ENCODE measurements around the gene KPNA4.
"Not testable (repeated sequence)": the region's sequence is repeated elsewhere in the genome, so short reads cannot be mapped to it uniquely, and the experiment has no call there.

Gene KPNA4

GRCh38 chr3:160459450-160459970 lies 105.9 kb downstream of the KPNA4 start:
- TF ChIP-seq CTCF (IDR thresholded peaks at IDR 0.05; ENCODE audit: control extremely low read depth, extremely low read depth, low read depth, missing control alignments), result no peak
- POLR2A ChIA-PET, result no interaction called here
- DNase-seq (ENCODE audit: extremely low spot score), result no peak
- CTCF ChIA-PET, result interaction anchor here (1.5 to 2.9 kb wide), 5 partner anchors 9 to 227 kb away, joined by 3 to 10 read pairs (median 5); partner anchors contain the start of gene TRIM59

GRCh38 chr3:160458151-160458550 lies 107.2 kb downstream of the KPNA4 start:
- DNase-seq (ENCODE audit: extremely low spot score), result no peak
- TF ChIP-seq CTCF (IDR thresholded peaks at IDR 0.05; ENCODE audit: control extremely low read depth, extremely low read depth, low read depth, missing control alignments), result no peak
- ChIA-PET CTCF (interaction anchor here (1.2 to 2.9 kb wide), 4 partner anchors 9 to 228 kb away, joined by 3 to 10 read pairs (median 4); partner anchors contain the start of gene TRIM59), POLR2A (no interaction called here)

GRCh38 chr3:160455846-160456245 lies 109.5 kb downstream of the KPNA4 start:
- CTCF ChIA-PET, result interaction anchor here (1.0 to 1.6 kb wide), 4 partner anchors 8 to 570 kb away, joined by 3 to 5 read pairs (median 4); no protein-coding TSS in a partner anchor
- no peak for TF ChIP-seq CTCF (IDR thresholded peaks at IDR 0.05; ENCODE audit: control extremely low read depth, extremely low read depth, low read depth, missing control alignments)
- DNase-seq (ENCODE audit: extremely low spot score), result no peak
- POLR2A ChIA-PET, result no interaction called here

- ChIA-PET CTCF (interaction anchor here (0.6 to 1.6 kb wide), 6 partner anchors 9 to 569 kb away, joined by 3 to 5 read pairs (median 4); no protein-coding TSS in a partner anchor), POLR2A (no interaction called here)
- no peak for DNase-seq (ENCODE audit: extremely low spot score)
- no peak for TF ChIP-seq CTCF (IDR thresholded peaks at IDR 0.05; ENCODE audit: control extremely low read depth, extremely low read depth, low read depth, missing control alignments)
These were observed 110.4 kb downstream of the KPNA4 start for GRCh38 chr3:160454995-160455394.

- CTCF ChIA-PET, result interaction anchor here (1.6 to 1.9 kb wide), 2 partner anchors 33 to 109 kb away, joined by 3 to 4 read pairs; no protein-coding TSS in a partner anchor
- DNase-seq (ENCODE audit: extremely low spot score), result not testable (repeated sequence)
- POLR2A ChIA-PET, result interaction anchor here (0.5 kb wide), 1 partner anchor 10 kb away, joined by 4 read pairs; no protein-coding TSS in a partner anchor
These were observed 113.1 kb downstream of the KPNA4 start for GRCh38 chr3:160452251-160452650.

- POLR2A ChIA-PET, result no interaction called here
These were observed 113.8 kb downstream of the KPNA4 start for GRCh38 chr3:160451602-160452001.

More at GRCh38 chr3:160451602-160452001, 113.8 kb downstream of the KPNA4 start:
- CTCF ChIA-PET, result interaction anchor here (0.8 to 1.9 kb wide), 3 partner anchors 34 to 108 kb away, joined by 3 to 4 read pairs (median 3); no protein-coding TSS in a partner anchor
- no peak for TF ChIP-seq CTCF (IDR thresholded peaks at IDR 0.05; ENCODE audit: control extremely low read depth, extremely low read depth, low read depth, missing control alignments)
- DNase-seq (ENCODE audit: extremely low spot score), result no peak

All from GM10248 (cell line).